SK-N-MC (cell line): Measurements from ENCODE around the gene RAN.

Experiments used
- DNase-seq: peaks from one replicate; pipeline ENCODE4 v3.0.0-alpha.2; 2011; ENCODE audit warnings: low read depth, low spot score
- H3K27ac ChIP-seq: fragments of 200-600 bp; sonication (generic); 2 replicates; pipeline ENCODE4 v1.5.1; 2016; ENCODE audit warnings: mixed run types
- H3K36me3 ChIP-seq: fragments of 200-600 bp; sonication (generic); 2 replicates; pipeline ENCODE4 v1.6.1; 2017; ENCODE audit warnings: antibody characterized with exemption, low read length, mixed read lengths; ENCODE audit not compliant: insufficient read depth
- H3K4me3 ChIP-seq: fragments of 200-600 bp; sonication (generic); 2 replicates; pipeline ENCODE4 v1.5.1; 2016
- H3K9ac ChIP-seq: fragments of 200-600 bp; sonication (generic); 2 replicates; pipeline ENCODE4 v1.8.0; 2017; ENCODE audit warnings: mixed run types, mixed read lengths; ENCODE audit not compliant: insufficient read length
- H3K9me3 ChIP-seq: fragments of 200-600 bp; sonication (generic); 2 replicates; pipeline ENCODE4 v1.6.1; 2017; ENCODE audit warnings: low read depth, mild to moderate bottlenecking, antibody characterized with exemption, low read length, moderate library complexity, mixed read lengths
- EZH2 ChIP-seq: fragments of 200-600 bp; sonication (generic); IDR thresholded peaks from one replicate; pipeline ENCODE4 v1.6.1; 2017; ENCODE audit warnings: antibody characterized with exemption
- FOXP2 ChIP-seq: optimal IDR thresholded peaks from 2 replicates; pipeline ENCODE3; 2011; ENCODE audit warnings: mild to moderate bottlenecking, moderate library complexity; ENCODE audit not compliant: insufficient read depth; ENCODE audit errors: extremely low read length, control extremely low read depth
- POLR2AphosphoS5 ChIP-seq: IDR thresholded peaks from 2 replicates; pipeline ENCODE4 v1.6.1; 2012; ENCODE audit warnings: mild to moderate bottlenecking, low read depth, low read length, borderline replicate concordance

The RAN gene

GRCh38 chr12:130871286-130872178 is at the start of gene RAN:
RAN (plus strand) TSS chr12:130872066; CDS start chr12:130872594, 528 bp downstream.
- Histone ChIP-seq H3K4me3 (peak within 1 kb of the TSS; percentile 93), H3K27ac (peak within 1 kb of the TSS; percentile 87), H3K36me3 (peaks cover 42% of the 10 kb centered on the region), H3K9ac (peak within 1 kb of the TSS; percentile 99), H3K9me3 (no peaks in the 10 kb centered on the region)
- peak; percentile 83 for TF ChIP-seq POLR2AphosphoS5
- no peak for TF ChIP-seq EZH2
- DNase-seq = no peak

GRCh38 chr12:130825771-130826150 is 46.1 kb upstream of the RAN start:
- Histone ChIP-seq H3K36me3 (peaks cover 29% of the 10 kb centered on the region), H3K9ac (no peak overlapping the region), H3K9me3 (no peaks in the 10 kb centered on the region), H3K27ac (no peak overlapping the region), H3K4me3 (no peak overlapping the region)
- DNase-seq = no peak
- TF ChIP-seq FOXP2 (no peak), EZH2 (no peak), POLR2AphosphoS5 (no peak)

GRCh38 chr12:130826151-130826801 is 45.6 kb upstream of the RAN start:
- Histone ChIP-seq H3K4me3 (no peak overlapping the region), H3K9ac (no peak overlapping the region), H3K27ac (no peak overlapping the region), H3K9me3 (no peaks in the 10 kb centered on the region), H3K36me3 (peaks cover 24% of the 10 kb centered on the region)
- TF ChIP-seq POLR2AphosphoS5 = no peak
- TF ChIP-seq EZH2 = no peak
- TF ChIP-seq FOXP2 = no peak
- no peak for DNase-seq

- Histone ChIP-seq H3K9me3 (no peaks in the 10 kb centered on the region), H3K4me3 (no peak overlapping the region), H3K27ac (no peak overlapping the region), H3K36me3 (peaks cover 19% of the 10 kb centered on the region), H3K9ac (no peak overlapping the region)
- no peak for DNase-seq
- TF ChIP-seq EZH2 (no peak), POLR2AphosphoS5 (no peak), FOXP2 (no peak)
Measured at GRCh38 chr12:130827432-130827831, 44.4 kb upstream of the RAN start.

DNA sequence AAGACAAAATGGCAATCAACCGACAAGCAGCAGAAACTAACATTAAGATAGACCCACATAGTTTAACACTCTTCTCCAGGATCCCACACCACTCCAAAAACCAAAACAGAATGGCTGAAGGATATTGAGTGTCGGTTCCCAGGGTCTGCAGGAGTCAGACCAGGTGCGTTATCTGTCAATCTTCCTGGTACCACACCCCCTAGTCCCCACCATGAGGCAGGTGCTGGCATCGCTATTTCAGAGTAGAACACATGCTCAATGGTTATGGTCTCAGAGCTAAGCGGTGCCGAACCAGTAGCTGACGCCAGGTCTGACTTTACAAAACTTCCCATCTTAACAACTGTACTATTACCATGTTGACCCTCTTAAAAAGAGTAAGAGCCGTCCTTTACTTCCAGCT is 43.0 kb upstream of the RAN start:
- TF ChIP-seq POLR2AphosphoS5 (no peak), FOXP2 (no peak), EZH2 (no peak)
- DNase-seq = no peak
- peaks cover 7% of the 10 kb centered on the region; the same call in 1 of the 2 replicates for H3K36me3 ChIP-seq
- no peak overlapping the region for H3K9ac ChIP-seq
- no peak overlapping the region for H3K4me3 ChIP-seq
- no peaks in the 10 kb centered on the region for H3K9me3 ChIP-seq
- H3K27ac ChIP-seq = no peak overlapping the region

DNA sequence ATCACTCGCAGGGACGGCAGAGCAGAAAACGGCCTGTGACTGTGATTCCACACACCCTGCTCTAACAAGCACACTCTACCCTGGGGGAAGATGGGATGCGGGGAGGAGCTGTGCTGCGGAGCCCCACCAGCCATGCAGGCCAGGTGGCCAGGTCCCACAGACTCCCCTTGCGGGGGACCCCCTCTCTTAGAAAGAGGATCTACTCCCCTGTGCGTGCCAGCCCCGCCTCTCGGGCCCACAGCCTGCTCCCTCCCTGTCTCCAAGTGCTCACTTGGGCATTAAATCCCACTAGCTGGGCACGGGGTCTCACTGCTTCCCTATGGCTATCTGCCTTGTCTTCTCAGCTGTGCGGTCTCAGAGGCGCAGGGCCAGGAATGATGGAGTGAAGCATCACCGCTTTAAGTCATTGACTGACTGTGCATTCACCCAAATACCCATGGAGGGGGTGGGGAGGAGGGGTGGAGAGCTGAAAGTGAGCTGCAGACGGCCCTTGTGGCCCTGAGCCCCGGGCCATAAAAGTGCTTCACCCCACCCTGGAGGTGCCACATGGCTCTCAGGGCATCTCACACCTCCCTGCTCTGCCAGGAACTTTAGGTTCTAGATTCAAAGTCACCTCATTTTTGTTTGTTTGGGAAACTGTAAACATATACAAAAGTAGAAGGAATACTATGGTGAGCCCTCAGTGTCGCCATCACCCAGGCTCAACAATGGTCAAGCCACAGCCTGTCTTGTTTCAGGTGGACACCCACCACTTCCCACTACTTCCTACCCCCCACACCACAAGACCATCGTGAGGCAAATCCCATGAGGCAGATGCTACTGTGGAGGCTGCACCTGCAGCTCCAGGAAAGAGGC is 42.2 kb upstream of the RAN start:
- H3K36me3 ChIP-seq = peaks cover 6% of the 10 kb centered on the region; the same call in 1 of the 2 replicates
- H3K9me3 ChIP-seq = no peaks in the 10 kb centered on the region
- H3K4me3 ChIP-seq = no peak overlapping the region
- no peak overlapping the region for H3K27ac ChIP-seq
- no peak overlapping the region for H3K9ac ChIP-seq
- TF ChIP-seq POLR2AphosphoS5 (no peak), EZH2 (no peak), FOXP2 (no peak)
- DNase-seq = no peak

DNA sequence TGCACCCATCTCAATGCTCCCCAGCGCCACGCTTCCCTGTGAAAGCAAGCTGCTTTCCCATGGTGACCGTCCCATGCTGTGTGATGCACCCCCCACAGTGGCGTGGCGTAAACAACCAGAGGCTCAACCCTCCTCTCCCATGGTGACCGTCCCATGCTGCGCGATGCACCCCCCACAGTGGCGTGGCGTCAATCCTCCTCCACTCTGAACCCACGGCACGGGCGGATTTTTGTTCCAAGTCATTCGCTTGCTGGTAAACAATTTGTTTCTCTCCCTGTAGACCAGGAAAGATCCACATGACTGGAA is 41.7 kb upstream of the RAN start:
- no peak for DNase-seq
- Histone ChIP-seq H3K27ac (no peak overlapping the region), H3K9ac (no peak overlapping the region), H3K9me3 (no peaks in the 10 kb centered on the region), H3K4me3 (no peak overlapping the region), H3K36me3 (peaks cover 6% of the 10 kb centered on the region; the same call in 1 of the 2 replicates)
- TF ChIP-seq EZH2 (no peak), FOXP2 (no peak), POLR2AphosphoS5 (no peak)

DNA sequence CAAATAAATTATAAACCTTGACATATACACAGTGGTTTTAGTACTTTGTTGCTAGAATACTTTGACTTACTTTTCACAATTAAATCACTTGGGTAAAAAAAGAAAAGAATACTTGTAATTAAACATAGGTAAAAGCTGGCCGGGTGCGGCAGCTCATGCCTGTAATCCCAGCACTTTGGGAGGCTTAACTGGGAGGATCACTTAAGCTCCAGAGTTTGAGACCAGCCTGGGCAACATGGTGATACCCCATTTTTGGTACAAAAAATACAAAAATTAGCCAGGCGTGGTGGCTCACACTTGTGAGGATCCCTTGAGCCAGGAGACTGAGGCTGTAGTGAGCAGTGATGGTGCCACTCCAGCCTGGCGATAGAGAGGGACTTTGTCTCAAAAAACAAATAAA is 40.6 kb upstream of the RAN start:
- TF ChIP-seq POLR2AphosphoS5 = no peak
- no peak for TF ChIP-seq EZH2
- TF ChIP-seq FOXP2 = no peak
- H3K4me3 ChIP-seq = no peak overlapping the region
- no peaks in the 10 kb centered on the region; the same call in 1 of the 2 replicates for H3K36me3 ChIP-seq
- H3K9me3 ChIP-seq = no peaks in the 10 kb centered on the region
- no peak for DNase-seq
- H3K27ac ChIP-seq = no peak overlapping the region
- no peak overlapping the region for H3K9ac ChIP-seq
